ENCODE results near the gene TTL.
"Not testable (repeated sequence)": the region's sequence is repeated elsewhere in the genome, so short reads cannot be mapped to it uniquely, and the experiment has no call there.

TTL gene

DNA sequence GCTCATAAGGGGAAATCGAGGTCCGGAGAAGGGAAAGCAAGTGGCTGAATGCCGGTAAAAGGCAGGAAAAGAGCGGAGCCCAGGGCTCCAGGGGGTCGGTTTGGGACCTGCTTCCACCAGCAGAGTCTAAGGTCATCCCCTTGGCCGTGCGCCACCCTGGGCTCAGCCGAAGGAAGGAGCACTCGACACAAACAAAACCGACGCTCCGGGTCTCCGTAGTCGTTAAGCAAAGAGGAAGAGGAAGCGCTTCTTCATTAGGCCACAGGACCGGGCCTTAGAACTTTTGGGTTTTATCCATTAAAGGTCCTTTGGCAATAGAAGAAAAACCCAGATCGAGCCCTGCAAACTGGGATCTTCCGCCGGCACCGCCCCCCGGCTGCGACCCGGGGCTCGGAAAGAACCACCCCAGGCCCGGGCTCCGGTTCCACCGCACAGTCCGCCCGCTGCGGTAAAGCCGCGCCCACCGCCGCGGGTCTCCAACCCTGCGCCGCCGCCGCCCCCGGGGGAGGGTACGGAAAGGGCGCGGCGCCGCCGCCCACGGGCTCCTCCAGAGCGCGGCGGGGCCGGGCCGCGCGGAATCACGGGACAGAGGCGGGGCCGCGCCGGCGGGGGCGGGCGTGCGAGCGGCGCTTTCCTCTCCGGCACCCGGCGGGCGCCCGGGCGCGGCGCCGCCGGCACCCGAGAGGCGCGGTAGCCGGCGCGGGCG, at the start of gene TTL:
TSS of gene TTL (plus strand) at position 629 of the 706 bp plus-strand sequence. CDS start 189 bp downstream, outside the sequence.
- peak; percentile 61 for DNase-seq (ENCODE audit: low read depth)

DNA sequence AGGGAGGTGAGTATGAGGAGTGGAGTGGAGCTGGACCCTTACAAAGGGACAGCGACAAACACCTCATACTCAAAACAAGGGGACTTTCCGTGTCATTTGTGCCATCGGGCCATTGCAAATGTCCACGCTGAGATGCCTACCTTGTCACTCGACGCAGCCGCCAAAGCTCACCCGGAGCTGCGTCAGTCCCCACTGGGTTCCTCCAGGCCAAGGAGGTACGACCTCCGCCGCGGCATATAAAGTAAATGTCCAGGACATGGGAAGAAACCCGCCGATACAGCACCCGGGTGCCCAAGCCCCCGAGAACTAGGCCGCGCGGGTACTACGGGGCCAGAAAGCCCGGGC, 49.6 kb upstream of the TTL start:
- DNase-seq (ENCODE audit: low read depth), result not testable (repeated sequence)

DNA sequence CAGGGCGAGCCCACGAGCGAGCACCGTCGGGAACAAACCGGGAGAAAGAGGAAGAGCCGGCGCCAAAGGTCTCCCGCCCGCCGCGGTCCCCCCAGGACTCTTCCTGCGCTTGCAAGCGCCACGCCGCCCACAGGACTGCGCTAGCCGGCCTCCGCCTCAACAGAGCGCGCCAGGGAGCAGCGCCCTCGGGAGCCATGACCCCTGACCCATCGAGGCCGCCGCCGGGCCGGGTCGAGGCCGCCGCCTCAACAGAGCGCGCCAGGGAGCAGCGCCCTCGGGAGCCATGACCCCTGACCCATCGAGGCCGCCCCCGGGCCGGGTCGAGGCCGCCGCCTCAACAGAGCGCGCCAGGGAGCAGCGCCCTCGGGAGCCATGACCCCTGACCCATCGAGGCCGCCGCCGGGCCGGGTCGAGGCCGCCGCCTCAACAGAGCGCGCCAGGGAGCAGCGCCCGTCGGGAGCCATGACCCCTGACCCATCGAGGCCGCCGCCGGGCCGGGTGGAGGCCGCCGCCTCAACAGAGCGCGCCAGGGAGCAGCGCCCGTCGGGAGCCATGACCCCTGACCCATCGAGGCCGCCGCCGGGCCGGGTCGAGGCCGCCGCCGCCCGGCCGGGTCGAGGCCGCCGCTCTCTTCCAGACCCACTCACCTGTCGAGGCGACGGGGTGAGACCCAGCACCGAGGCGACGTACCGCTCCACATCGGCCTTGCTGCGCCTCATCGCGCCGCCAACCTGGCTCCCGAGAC, 49.0 kb upstream of the TTL start:
- DNase-seq (ENCODE audit: low read depth), result not testable (repeated sequence)

- DNase-seq (ENCODE audit: low read depth), result peak; percentile 37
Observed at GRCh38 chr2:112433480-112433879, 48.5 kb upstream of the TTL start, which contains the start of gene RGPD8. RGPD8 (minus strand) TSS chr2:112433645; CDS start chr2:112433453, 192 bp downstream.

GRCh38 chr2:112433932-112434730, 47.8 kb upstream of the TTL start:
- no peak for DNase-seq (ENCODE audit: low read depth)

GRCh38 chr2:112434890-112435715, 46.9 kb upstream of the TTL start:
- not testable (repeated sequence) for DNase-seq (ENCODE audit: low read depth)

DNA sequence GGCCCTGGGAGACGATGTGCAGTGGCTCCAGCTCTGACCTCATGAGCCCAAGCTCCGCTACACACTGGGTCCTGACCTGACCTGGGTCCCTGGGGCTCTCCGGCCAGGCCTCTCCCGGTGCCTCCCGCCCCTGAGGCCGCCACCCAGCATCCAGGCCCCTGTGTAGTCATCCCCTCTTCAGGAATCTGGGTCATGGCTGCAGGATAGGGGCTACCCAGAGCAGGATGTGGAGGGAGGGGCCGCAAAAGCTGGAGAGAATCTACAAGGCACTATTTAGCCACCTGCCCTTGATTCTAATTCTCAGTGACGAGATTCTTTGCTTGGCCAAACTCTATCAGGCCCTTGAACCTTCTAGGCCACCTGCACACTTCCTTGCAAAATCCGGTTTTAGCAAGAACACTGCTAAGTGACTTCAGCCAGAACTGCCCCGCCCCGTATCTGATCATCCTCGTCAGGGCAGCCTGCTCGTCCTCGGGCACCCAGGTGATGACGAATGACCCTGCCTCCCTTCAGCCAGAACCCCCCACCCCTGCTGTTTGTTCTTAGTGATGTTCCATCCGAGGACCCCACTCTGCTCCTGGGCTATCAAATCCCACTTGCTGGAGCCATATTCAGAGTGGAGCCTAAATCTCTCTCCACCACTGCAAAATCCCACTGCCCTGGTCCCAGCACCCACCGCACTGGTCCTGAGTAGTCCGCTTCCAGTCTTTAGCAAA, 46.1 kb upstream of the TTL start:
- not testable (repeated sequence) for DNase-seq (ENCODE audit: low read depth)

DNA sequence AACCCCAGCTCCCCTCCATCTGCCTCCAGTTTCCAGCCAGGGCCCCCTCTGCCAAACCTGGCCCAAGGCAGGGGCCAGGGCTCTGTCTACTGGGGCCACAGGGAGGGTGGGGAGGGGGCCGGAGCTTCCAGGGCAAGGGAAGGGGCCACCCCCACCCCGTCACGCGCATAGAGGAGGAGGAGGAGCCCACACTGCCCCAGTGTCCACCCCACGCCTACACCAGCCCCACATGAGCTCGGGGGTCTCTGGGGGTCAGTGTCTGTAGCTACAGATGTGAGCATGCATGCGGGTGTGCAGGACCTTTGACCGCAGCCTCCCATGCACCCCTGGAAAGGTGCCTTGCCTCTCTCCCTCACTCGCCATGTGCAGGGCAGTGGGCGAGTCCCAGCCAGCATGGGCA, 45.0 kb upstream of the TTL start:
- not testable (repeated sequence) for DNase-seq (ENCODE audit: low read depth)

DNA sequence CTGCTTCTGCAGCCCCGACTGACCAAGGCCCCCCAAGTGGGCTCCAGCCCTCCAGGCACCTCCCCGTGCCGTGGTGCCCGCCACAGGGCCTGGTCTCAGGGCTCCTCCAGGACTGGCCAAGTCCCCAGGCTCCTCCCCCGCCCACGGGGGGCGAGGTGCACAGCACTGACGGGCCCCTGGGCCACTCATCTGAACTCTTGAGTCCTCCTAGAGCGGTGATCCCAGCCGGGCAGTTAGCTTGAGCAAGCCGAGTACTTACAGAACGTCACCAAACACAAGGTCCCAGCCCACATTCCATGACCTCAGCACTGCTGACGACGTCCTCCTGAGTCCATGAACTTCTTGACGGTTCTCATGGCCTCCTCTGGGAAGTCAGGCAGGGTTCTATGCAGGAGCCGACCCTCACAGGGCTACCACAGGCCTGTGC, 44.5 kb upstream of the TTL start:
- not testable (repeated sequence) for DNase-seq (ENCODE audit: low read depth)

- DNase-seq (ENCODE audit: low read depth), result not testable (repeated sequence)
Observed at GRCh38 chr2:112438603-112439261, 43.2 kb upstream of the TTL start.

DNA sequence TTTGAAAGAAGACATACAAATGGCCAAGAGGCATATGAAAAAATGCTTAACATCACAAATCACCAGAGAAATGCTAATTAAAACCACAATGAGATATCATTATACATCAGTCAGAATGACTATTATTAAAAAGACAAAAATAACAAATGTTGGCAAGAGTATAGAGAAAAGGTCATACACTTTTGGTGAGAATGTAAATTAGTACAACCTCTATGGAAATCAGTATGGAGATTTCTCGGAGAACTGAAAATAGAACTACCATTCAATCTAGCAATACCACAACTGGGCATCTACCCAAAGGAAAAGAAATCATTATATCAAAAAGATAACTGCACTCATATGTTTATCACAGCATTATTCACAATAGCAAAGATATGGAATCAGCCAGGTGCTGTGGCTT, 37.7 kb upstream of the TTL start:
- DNase-seq (ENCODE audit: low read depth), result not testable (repeated sequence)

GRCh38 chr2:112449854-112450253, 32.1 kb upstream of the TTL start:
- DNase-seq (ENCODE audit: low read depth), result no peak

- no peak for DNase-seq (ENCODE audit: low read depth)
Observed at GRCh38 chr2:112451317-112451716, 30.6 kb upstream of the TTL start.

GRCh38 chr2:112454586-112454985, 27.4 kb upstream of the TTL start:
- DNase-seq (ENCODE audit: low read depth), result no peak

- no peak for DNase-seq (ENCODE audit: low read depth)
Observed at GRCh38 chr2:112459372-112459771, 22.6 kb upstream of the TTL start.

GRCh38 chr2:112462178-112462577, 19.8 kb upstream of the TTL start:
- no peak for DNase-seq (ENCODE audit: low read depth)

DNA sequence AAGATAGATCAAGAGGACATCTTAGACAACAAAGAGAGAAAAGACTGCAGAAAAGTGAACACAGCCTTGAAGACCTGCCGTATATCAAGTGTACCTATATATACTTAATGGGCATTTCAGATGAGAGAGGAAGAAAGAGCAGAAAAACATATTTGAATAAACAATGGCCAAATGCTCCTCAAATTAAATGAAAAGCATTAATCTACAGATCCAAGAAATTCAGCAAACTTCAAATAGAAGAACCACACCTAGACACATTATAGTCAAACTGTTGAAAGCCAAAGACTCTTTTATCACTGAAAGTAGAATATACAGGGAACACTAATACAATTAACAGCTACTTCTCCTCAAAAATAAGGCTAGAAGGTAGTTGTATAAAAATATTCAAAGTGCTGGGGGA, 18.7 kb upstream of the TTL start:
- DNase-seq (ENCODE audit: low read depth), result no peak

GRCh38 chr2:112465382-112465781, 16.6 kb upstream of the TTL start:
- no peak for DNase-seq (ENCODE audit: low read depth)

GRCh38 chr2:112472547-112473263, 9.3 kb upstream of the TTL start:
- DNase-seq (ENCODE audit: low read depth), result no peak

Data from stimulated activated CD8-positive, alpha-beta memory T cell treated with anti-CD3 and anti-CD28 coated beads, Interleukin-15, amount 100 ng/mL, for 24 hours (primary cell).